Activated CD4-positive, alpha-beta memory T cell treated with anti-CD3 and anti-CD28 coated beads, Interleukin-2, amount 10 ng/mL, durations not matched to agents 7 days and 5 days (primary cell): ENCODE data around the gene TRIM26. TPM values are rescaled to one million over a fixed set of nuclear protein-coding genes. Genes with fewer than 3 reads are reported as not detected.
A peak's percentile ranks its signal among the peaks of the same experiment; 100 is the strongest.
"Not testable (repeated sequence)": the region's sequence is repeated elsewhere in the genome, so short reads cannot be mapped to it uniquely, and the experiment has no call there.

Experiments
- CTCF ChIA-PET: fragments of 350-600 bp; sonication (Branson Sonifier 250); formaldehyde crosslinking; loops from one replicate; lab custom pipeline; 2021; ENCODE audit warnings: antibody characterized with exemption, inconsistent platforms; lab: Charles Lee
- POLR2A ChIA-PET: fragments of 350-600 bp; sonication (Branson Sonifier 250); formaldehyde crosslinking; loops from one replicate; lab custom pipeline; 2021; ENCODE audit warnings: antibody characterized with exemption; lab: Charles Lee
- DNase-seq: peaks from one replicate; pipeline ENCODE4 v3.0.0-alpha.2; 2020
- H3K27ac Mint-ChIP-seq: one replicate; pipeline ENCODE4 v1.8.0; 2021; ENCODE audit warnings: mild to moderate bottlenecking, mixed read lengths
- H3K27me3 Mint-ChIP-seq: one replicate; pipeline ENCODE4 v1.8.0; 2021; ENCODE audit warnings: mixed read lengths
- H3K36me3 Mint-ChIP-seq: one replicate; pipeline ENCODE4 v1.8.0; 2021; ENCODE audit warnings: low read depth, mixed read lengths
- H3K4me1 Mint-ChIP-seq: one replicate; pipeline ENCODE4 v1.8.0; 2021; ENCODE audit warnings: mixed read lengths
- H3K4me3 Mint-ChIP-seq: one replicate; pipeline ENCODE4 v1.8.0; 2021; ENCODE audit warnings: mild to moderate bottlenecking, mixed read lengths
- H3K9me3 Mint-ChIP-seq: one replicate; pipeline ENCODE4 v1.8.0; 2021; ENCODE audit warnings: mixed read lengths
- total RNA-seq, 2 experiments: library from RNA; stranded (reverse); gene quantifications; one replicate each; pipeline ENCODE4 v1.2.3, GENCODE V29; 2021

TRIM26 gene
- total RNA-seq = 10 to 100 TPM; 91.1 to 91.5 TPM

DNA sequence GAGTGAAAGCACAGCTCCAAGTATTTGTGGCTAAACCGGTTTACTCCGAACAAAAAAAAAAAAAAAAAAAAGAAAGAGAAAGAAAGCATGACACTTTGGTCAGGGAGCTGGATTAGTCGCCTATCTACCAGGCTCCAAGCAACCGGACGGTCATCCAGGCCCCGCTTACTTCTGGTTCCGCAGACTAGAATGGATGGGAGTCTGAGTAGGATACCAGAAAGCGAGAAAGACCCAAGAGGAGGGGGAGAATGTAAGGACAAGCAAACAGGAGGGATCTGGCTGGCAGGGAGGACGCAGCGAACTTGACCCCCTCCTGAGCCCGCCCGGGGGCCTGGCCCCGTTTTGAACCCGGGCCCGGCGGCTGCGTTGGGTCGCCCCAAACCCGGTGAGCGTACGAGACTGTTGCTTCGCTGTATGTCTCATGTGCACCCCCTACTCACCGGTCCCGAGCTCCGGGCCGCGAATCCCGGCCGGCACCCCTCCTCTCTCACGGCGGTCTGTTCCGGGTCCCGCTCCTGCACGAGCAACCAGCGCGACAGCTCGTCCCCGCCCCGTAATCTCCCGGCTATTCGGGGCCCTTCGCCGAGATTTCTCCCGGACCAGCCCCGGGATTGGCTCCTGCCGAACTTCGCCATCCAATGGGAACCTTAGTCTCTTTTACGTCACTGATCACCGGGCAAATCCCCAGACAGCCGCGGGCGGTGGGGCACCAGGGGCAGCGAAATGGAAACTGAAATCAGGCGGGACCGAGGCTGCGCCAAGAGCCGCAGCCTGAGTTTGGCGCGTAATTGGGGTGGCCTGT lies at the start of gene TRIM26:
Gene TRIM26 (minus strand): TSS at position 542 of the 802 bp plus-strand sequence. CDS start 14,303 bp downstream, outside the sequence.
- Mint-ChIP-seq H3K4me1 (peaks cover 56% of the 10 kb centered on the region), H3K27ac (peak within 1 kb of the TSS; percentile 99), H3K27me3 (no peaks in the 10 kb centered on the region), H3K4me3 (peak within 1 kb of the TSS; percentile 79), H3K36me3 (peaks cover 38% of the 10 kb centered on the region), H3K9me3 (no peaks in the 10 kb centered on the region)
- peak; percentile 99 for DNase-seq
- CTCF ChIA-PET = interaction anchor here (1.2 to 1.5 kb wide), 4 partner anchors 15 to 113 kb away, joined by 3 to 5 read pairs (median 4); no protein-coding TSS in a partner anchor
- POLR2A ChIA-PET = interaction anchor here (0.7 to 3.8 kb wide), 20 partner anchors 8 to 405 kb away, joined by 3 to 49 read pairs (median 4); partner anchors contain the start of genes MRPS18B, POLR1H, PPP1R11 and TRIM39

DNA sequence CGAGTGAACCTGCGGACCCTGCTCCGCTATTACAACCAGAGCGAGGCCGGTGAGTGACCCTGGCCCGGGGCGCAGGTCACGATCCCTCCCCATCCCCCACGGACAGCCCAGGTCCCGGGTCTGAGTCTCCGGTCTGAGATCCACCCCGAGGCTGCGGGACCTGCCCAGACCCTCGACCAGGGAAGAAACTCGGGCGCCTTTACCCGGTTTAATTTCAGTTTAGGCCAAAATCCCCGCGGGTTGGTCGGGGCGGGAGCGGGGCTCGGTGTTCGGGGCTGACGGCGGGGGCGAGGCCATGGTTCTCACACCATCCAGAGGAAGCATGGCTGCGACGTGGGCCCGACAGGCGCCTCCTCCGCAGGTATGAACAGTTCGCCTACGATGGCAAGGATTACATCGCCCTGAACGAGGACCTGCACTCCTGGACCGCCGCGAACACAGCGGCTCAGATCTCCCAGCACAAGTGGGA lies 46.9 kb upstream of the TRIM26 start:
- H3K36me3 Mint-ChIP-seq = peaks cover 20% of the 10 kb centered on the region
- DNase-seq = peak; percentile 21
- H3K9me3 Mint-ChIP-seq = no peaks in the 10 kb centered on the region
- H3K4me3 Mint-ChIP-seq = peak overlapping the region; percentile 89
- ChIA-PET POLR2A (interaction anchor here (1.0 to 1.4 kb wide), 3 partner anchors 63 to 190 kb away, joined by 3 to 4 read pairs (median 4); no protein-coding TSS in a partner anchor), CTCF (interaction anchor here (1.0 kb wide), 1 partner anchor 607 kb away, joined by 4 read pairs; no protein-coding TSS in a partner anchor)
- no peak overlapping the region for H3K27ac Mint-ChIP-seq
- H3K4me1 Mint-ChIP-seq = peaks cover 16% of the 10 kb centered on the region
- H3K27me3 Mint-ChIP-seq = peaks cover 11% of the 10 kb centered on the region

DNA sequence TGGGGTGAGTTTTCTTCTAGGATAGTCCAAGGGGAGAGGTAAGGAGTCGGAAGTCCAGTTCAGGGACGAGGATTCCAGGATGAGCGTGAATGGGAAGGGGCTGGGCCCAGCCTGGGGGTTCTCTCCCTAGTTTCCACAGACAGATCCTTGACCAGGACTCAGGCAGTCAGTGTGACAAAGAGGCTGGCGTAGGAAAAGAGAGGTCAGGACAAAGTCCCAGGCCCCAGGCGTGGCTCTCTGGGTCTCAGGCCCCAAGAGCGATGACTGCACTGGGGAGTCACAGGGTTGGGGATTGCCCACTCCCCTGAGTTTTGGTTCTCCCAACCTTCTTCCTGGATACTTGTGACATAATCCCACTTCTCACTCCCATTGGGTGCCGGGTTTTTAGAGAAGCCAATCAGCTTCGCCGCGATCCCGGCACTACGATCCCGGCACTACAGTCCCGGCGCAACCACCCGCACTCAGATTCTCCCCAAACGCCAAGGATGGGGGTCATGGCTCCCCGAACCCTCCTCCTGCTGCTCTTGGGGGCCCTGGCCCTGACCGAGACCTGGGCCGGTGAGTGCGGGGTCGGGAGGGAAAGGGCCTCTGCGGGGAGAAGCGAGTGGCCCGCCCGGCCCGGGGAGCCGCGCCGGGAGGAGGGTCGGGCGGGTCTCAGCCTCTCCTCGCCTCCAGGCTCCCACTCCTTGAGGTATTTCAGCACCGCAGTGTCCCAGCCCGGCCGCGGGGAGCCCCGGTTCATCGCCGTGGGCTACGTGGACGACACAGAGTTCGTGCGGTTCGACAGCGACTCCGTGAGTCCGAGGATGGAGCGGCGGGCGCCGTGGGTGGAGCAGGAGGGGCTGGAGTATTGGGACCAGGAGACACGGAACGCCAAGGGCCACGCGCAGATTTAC lies 46.2 kb upstream of the TRIM26 start:
- Mint-ChIP-seq H3K27me3 (peaks cover 11% of the 10 kb centered on the region), H3K4me3 (peak overlapping the region; percentile 89), H3K27ac (peak overlapping the region; percentile 57), H3K9me3 (no peaks in the 10 kb centered on the region), H3K36me3 (peaks cover 15% of the 10 kb centered on the region), H3K4me1 (peaks cover 16% of the 10 kb centered on the region)
- ChIA-PET POLR2A (interaction anchor here (0.8 to 1.4 kb wide), 4 partner anchors 46 to 191 kb away, joined by 3 to 4 read pairs (median 4); partner anchors contain the start of gene TRIM26), CTCF (interaction anchor here (1.0 kb wide), 1 partner anchor 606 kb away, joined by 4 read pairs; no protein-coding TSS in a partner anchor)
- peak; percentile 73 for DNase-seq

DNA sequence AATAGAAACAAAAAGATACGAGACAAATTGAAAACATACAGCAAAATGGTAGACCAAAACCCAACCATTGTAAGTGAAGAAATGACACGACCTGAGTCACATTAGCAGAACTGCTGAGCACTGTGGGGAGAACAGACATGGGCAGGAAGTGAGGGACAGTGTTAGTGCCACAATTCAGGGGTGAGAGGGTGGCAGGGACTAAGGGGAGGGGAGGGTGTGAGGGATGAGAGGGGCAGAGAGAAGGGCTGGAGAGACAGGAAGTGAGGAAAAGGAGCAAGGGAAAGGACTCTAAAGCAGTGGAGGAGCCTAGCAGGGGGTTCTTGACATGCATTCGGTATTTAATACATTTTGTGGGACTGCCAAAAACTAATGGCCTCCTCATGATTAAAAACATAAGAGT lies 45.0 kb upstream of the TRIM26 start:
- Mint-ChIP-seq H3K27ac (no peak overlapping the region), H3K4me3 (peak overlapping the region; percentile 11), H3K27me3 (peaks cover 18% of the 10 kb centered on the region), H3K36me3 (peaks cover 9% of the 10 kb centered on the region), H3K9me3 (no peaks in the 10 kb centered on the region), H3K4me1 (peaks cover 16% of the 10 kb centered on the region)
- CTCF ChIA-PET = no interaction called here
- no peak for DNase-seq
- POLR2A ChIA-PET = no interaction called here

GRCh38 chr6:30252417-30252816 lies 39.2 kb upstream of the TRIM26 start:
- H3K4me1 Mint-ChIP-seq, POLR2A ChIA-PET, H3K36me3 Mint-ChIP-seq, DNase-seq, H3K9me3 Mint-ChIP-seq, CTCF ChIA-PET, H3K27ac Mint-ChIP-seq, H3K4me3 Mint-ChIP-seq: not testable (repeated sequence)
- H3K27me3 Mint-ChIP-seq = peaks cover 29% of the 10 kb centered on the region

DNA sequence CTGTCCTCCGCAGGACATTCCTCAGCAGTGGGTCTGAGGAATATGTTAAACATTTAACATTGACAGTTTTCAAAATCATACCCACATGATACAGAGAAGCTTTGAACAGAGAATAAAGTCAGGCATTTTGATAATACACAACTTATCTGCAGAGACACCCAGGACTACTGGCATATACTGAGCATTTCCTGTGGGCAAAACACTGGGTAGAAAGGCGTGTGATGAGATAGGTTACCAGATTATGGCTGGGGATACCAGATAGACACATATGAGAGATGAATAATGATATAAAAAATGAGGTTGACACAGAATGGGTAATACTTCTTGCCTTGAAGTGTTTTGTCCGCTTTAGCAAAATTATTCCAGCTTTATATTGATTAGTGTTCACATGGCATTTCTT lies 31.4 kb upstream of the TRIM26 start:
- CTCF ChIA-PET = interaction anchor here (1.2 to 1.3 kb wide), 2 partner anchors 26 to 135 kb away, joined by 3 to 4 read pairs; no protein-coding TSS in a partner anchor

DNA sequence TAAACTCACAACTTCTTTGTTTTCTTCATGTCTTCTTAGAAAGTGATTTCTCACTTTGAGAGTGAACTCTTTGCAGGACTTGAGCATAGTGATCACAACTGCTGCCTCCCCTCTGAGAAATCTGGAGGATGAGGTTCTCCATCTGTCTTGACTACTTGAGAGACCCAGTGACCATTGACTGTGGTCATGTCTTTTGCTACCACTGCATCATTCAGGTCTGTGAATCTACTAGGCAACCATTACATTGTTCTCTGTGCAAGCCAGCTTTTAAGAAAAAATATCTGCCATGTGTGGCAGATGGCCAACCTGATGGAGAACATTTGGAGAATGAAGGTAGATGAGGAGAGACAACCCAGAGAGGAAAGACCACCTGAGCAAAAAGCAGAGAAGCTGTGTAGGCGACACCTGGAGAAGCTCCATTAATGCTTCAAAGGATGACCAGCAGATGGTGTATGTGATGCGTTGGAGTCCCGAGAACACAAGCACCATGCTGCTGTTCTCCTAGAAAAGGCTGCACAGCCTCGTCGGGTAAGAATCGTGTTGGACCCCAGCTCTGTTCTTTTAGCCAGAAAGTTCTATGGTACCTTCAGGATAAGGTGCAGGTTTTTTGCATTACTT lies 25.1 kb upstream of the TRIM26 start:
- Mint-ChIP-seq H3K27me3 (peaks cover 36% of the 10 kb centered on the region), H3K4me1 (no peaks in the 10 kb centered on the region), H3K27ac (no peak overlapping the region), H3K4me3 (no peak overlapping the region), H3K9me3 (no peaks in the 10 kb centered on the region), H3K36me3 (no peaks in the 10 kb centered on the region)
- POLR2A ChIA-PET = interaction anchor here (0.7 kb wide), 1 partner anchor 169 kb away, joined by 3 read pairs; no protein-coding TSS in a partner anchor
- DNase-seq = no peak
- CTCF ChIA-PET = interaction anchor here (0.8 to 2.1 kb wide), 11 partner anchors 10 to 307 kb away, joined by 3 to 13 read pairs (median 3); partner anchors contain the start of gene TRIM39

More for the DNA sequence above, 31.4 kb upstream of the TRIM26 start:
- POLR2A ChIA-PET = no interaction called here
- Mint-ChIP-seq H3K4me3 (no peak overlapping the region), H3K4me1 (no peaks in the 10 kb centered on the region), H3K9me3 (no peaks in the 10 kb centered on the region), H3K27me3 (peaks cover 16% of the 10 kb centered on the region), H3K27ac (no peak overlapping the region), H3K36me3 (no peaks in the 10 kb centered on the region)
- DNase-seq = no peak

- H3K4me1 Mint-ChIP-seq = no peaks in the 10 kb centered on the region
- peaks cover 44% of the 10 kb centered on the region for H3K27me3 Mint-ChIP-seq
- no peaks in the 10 kb centered on the region for H3K36me3 Mint-ChIP-seq
- DNase-seq = no peak
- ChIA-PET POLR2A (interaction anchor here (0.9 to 1.5 kb wide), 2 partner anchors 16 to 21 kb away, joined by 3 read pairs; partner anchors contain the start of gene TRIM26), CTCF (interaction anchor here (0.8 to 1.0 kb wide), 2 partner anchors 10 to 124 kb away, joined by 3 to 4 read pairs; no protein-coding TSS in a partner anchor)
- peaks cover 2% of the 10 kb centered on the region for H3K9me3 Mint-ChIP-seq
- no peak overlapping the region for H3K27ac Mint-ChIP-seq
- H3K4me3 Mint-ChIP-seq = no peak overlapping the region
Observed at GRCh38 chr6:30234356-30234755, 21.1 kb upstream of the TRIM26 start.

DNA sequence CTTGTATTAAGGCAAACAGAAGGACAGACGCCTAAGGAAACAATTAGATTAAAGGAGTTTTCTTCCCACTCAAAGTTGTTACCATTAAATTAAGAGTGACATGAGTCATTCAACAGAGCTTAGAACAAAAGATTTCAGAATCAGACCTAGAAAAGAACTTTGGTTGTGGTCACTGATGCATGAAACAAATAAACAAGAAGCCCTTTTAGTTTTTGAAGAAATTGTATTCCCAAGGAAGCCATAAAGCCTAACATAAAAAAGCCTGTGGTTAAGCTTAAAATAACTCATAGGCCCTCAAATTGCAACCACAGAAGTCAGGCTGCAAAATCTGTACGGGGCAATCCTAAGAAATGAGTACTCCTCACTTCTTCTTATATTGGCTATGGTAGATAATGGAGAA lies 17.9 kb upstream of the TRIM26 start:
- ChIA-PET POLR2A (no interaction called here), CTCF (interaction anchor here (2.4 kb wide), 1 partner anchor 12 kb away, joined by 8 read pairs; no protein-coding TSS in a partner anchor)
- no peak for DNase-seq
- Mint-ChIP-seq H3K36me3 (no peaks in the 10 kb centered on the region), H3K4me1 (peaks cover 6% of the 10 kb centered on the region), H3K4me3 (no peak overlapping the region), H3K27ac (no peak overlapping the region), H3K9me3 (peaks cover 2% of the 10 kb centered on the region), H3K27me3 (peaks cover 31% of the 10 kb centered on the region)

DNA sequence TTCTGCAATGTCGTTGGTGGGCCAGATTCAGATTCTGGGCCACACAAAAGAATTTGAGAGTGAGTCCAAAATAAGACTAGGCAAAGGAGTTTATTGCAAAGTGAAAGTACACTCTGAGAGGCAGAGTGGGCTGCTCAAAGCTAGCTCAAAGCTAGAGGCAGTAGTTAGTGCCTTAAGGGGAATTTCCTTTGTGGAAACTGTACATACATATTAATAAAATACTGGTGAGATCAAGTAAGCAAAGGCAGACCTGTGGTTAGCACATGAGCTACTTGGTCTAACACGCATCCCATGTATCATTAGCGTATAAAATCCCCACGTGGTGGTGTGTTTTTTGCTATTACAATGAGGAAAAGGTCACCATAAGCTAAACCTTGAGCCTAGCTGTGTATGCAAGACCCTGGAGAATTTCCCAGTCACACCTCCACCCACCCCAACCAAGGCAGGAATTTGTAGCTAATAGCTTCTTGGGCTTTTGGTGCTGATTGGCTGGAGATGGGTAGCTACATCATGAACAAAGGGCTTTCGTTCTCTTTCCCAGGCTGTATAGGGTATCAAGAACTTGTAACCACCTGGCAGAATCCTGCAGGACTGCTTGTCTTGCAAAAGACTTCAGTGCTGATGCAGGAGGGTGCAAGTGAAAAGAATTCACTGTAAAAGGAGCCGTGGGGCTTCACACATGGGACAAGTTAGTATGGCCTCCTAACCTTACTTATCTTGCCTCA lies 14.7 kb upstream of the TRIM26 start:
- Mint-ChIP-seq H3K27me3 (peaks cover 16% of the 10 kb centered on the region), H3K9me3 (peaks cover 10% of the 10 kb centered on the region), H3K27ac (peak overlapping the region; percentile 9), H3K4me3 (no peak overlapping the region), H3K36me3 (peaks cover 7% of the 10 kb centered on the region), H3K4me1 (peaks cover 6% of the 10 kb centered on the region)
- POLR2A ChIA-PET = interaction anchor here (0.8 to 2.8 kb wide), 2 partner anchors 15 to 20 kb away, joined by 3 to 26 read pairs; partner anchors contain the start of gene TRIM26
- no peak for DNase-seq
- CTCF ChIA-PET = interaction anchor here (1.2 to 2.2 kb wide), 5 partner anchors 9 to 130 kb away, joined by 4 to 19 read pairs (median 5); partner anchors contain the start of gene TRIM26

DNA sequence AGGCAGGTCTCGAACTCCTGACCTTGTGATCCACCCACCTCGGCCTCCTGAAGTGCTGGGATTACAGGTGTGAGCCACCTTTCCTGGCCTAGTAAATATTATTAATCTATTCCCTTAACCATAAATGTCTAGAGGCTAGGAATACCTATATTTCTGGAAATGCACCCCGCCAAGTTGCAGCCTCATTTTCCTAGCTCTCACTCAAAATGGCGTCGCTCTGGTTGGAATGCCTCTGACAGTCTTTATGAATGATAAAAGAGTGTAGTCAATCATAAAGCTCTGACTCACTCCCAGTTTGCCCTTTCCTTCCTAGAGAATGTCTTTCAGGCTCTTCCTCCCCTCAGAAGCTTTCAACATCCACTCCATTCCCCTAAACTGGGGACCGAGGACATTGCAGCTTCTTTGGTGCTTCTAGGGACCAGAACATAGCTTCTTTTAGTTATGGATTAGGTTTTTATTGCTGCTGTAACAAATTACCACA lies 14.1 kb upstream of the TRIM26 start:
- H3K4me1 Mint-ChIP-seq = peaks cover 6% of the 10 kb centered on the region
- H3K27me3 Mint-ChIP-seq = peaks cover 13% of the 10 kb centered on the region
- H3K9me3 Mint-ChIP-seq = peaks cover 16% of the 10 kb centered on the region
- CTCF ChIA-PET = interaction anchor here (1.2 to 2.2 kb wide), 4 partner anchors 8 to 131 kb away, joined by 4 to 19 read pairs (median 4); partner anchors contain the start of gene TRIM26
- H3K4me3 Mint-ChIP-seq = no peak overlapping the region
- H3K36me3 Mint-ChIP-seq = peaks cover 10% of the 10 kb centered on the region
- POLR2A ChIA-PET = interaction anchor here (0.8 to 2.8 kb wide), 2 partner anchors 14 to 20 kb away, joined by 3 to 26 read pairs; partner anchors contain the start of gene TRIM26
- no peak for DNase-seq
- H3K27ac Mint-ChIP-seq = peak overlapping the region; percentile 9
